HuH-7.5 (cell line): ENCODE measurements around the gene PRSS57.
"Not testable (repeated sequence)": the region's sequence is repeated elsewhere in the genome, so short reads cannot be mapped to it uniquely, and the experiment has no call there.

Experiments
- DNase-seq: peaks from one replicate; pipeline ENCODE4 v3.0.0; 2011; ENCODE audit warnings: low spot score

The PRSS57 gene

DNA sequence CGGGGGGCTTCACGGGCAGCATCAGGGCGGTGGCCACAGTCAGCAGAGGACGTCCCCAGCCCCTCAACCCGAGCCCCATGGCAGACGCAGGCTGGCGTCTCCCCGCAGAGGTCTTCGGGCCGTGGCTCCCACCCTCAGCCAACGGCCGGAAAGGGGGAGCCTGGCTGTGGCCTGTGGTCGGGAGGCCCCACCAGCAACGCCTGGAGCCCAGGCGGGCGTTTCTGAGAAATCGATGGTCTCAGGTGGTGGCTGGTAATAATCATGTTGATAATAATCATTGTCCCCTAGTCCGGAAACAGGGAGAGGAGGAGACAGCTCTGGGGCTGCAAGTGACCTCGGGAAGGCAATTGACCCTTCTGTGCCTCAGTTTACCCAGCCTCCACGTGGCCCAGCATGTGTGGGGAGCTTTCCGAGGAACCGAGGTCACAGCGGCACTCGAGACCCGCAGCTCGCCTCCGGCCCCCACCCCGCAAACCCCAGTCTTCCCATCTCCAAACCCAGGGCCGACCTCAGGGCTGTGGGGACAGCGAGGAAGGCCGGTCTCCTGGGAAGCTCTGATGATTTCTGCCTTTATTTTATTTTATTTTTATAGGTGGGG lies at the start of gene PRSS57:
Gene PRSS57, minus strand, starts transcription at position 101 of the 598 bp plus-strand sequence. Its CDS starts 22 bp downstream, at position 79.
- DNase-seq: no peak

DNA sequence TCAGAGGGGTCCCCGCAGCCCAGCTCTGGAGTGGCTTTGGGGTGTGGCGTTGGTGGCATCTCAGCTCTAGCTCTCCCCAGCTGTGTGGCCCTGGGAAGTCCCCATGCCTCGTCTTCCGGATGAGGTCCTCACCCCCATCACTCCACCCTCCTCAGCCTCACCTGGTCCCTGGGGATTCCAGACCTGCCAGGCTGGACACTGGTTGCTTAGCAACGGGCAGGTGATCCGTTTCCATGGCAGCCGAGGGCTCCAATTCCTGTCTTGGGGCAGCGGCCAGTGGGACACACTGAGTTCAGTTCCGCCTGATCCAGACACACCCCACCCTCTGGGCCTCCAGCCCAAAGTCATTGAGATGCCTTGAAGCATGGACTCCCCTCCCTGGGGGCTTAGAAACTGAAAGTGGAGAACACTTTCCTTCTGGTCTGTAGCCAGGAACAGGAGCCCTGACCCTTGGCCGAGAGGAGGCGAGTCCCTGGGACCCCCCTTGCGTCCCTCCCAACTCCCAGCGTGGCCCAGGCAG lies 48.0 kb upstream of the PRSS57 start:
- DNase-seq: no peak

DNA sequence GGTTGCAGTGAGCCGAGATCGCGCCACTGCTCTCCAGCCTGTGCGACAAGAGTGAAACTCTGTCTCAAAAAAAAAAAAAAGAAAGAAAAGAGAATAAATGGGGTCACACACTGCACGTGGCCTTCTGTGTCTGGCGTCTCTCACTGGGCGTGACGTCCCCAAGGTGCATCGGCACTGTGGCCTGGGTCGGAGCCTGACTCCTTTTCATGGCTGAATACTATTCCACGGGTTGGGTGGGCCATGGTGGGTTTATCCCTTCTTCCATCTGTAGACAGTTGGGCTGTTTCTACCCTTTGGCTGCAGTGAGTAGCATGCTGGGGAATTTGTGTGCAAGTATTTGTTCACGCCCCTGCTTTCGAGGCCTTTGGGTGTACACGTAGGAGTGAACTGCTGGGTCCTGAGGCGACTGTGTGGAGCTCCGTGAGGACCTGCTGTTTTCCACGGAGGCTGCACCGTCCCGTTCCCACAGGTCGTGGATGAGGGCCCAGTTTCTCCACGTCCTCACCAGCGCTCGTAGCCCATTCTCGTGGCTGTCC lies 47.4 kb upstream of the PRSS57 start:
- DNase-seq: no peak

GRCh38 chr19:741506-742131 lies 46.4 kb upstream of the PRSS57 start:
- DNase-seq: peak; percentile 82

- DNase-seq: not testable (repeated sequence)
Observed at GRCh38 chr19:740816-741505, 45.7 kb upstream of the PRSS57 start.

- no peak for DNase-seq
Observed at GRCh38 chr19:739998-740715, 44.9 kb upstream of the PRSS57 start.

- DNase-seq: peak; percentile 100
Observed at GRCh38 chr19:738509-739128, 43.4 kb upstream of the PRSS57 start.

DNA sequence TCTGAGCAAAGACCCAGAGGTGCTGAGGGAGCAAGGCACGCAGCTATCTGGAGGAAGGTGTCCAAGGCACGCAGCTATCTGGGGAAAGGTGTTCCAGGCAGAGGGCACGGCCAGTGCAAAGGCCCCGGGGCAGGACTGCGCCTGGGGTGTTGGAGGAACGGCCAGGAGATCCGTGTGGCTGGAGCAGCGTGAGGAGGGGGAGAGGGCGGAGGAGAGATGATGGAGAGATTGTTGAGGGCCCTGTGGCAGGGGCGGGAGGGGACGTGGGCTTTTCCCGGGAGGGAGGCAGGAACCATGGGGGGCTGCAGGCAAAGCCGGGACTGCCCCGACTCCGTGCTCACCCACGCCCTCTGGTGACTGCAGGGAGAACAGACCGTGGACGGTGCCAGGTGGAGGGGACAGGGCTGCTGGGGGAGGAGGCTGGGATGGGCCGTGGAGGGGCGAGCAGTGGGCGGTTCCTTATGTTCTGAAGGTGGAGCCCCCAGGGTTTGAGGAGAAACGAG lies 42.4 kb upstream of the PRSS57 start:
- DNase-seq: peak; percentile 98

DNA sequence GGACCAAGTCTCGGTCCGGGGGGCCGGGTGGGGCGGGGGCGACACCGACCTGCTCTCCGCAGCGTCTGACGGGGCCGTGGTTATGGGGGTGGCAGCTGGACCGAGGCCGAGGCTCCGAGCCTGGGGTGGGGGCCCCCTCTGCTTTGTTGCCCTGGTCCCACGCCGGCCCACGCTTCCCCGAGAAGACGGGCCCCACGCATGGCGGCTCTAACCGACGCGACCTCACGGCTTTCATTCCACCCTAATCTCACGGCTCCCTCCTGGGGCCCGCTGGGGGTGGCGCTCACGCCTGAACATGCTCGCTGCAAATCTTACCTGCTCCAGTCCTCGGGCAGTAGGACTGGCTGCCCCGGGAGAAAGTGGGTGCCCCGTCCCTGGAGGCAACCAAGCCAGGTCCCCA lies 40.9 kb upstream of the PRSS57 start:
- no peak for DNase-seq

GRCh38 chr19:734716-735115 lies 39.5 kb upstream of the PRSS57 start:
- DNase-seq: no peak

- no peak for DNase-seq
Observed at GRCh38 chr19:732148-733069, 37.2 kb upstream of the PRSS57 start.

DNA sequence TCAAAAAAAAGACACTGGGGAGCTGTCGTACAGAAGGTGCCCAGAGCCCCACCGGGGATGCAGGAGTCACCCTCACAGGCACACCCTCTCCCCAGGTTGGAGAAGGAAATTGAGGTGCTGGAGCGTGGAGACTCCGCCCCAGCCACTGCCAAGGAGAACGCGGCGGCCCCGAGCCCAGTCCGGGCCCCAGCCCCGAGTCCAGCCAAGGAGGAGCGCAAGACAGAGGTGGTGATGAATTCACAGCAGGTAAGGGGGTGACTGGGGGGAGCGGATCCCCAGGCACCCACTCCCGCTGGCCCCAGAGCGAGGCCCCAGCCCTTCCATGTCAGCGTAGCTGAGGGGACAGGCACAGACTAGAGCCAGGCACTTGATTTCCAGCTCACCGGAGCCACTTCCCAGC lies 35.7 kb upstream of the PRSS57 start:
- DNase-seq: no peak

GRCh38 chr19:729965-730668 lies 34.9 kb upstream of the PRSS57 start:
- DNase-seq: no peak

DNA sequence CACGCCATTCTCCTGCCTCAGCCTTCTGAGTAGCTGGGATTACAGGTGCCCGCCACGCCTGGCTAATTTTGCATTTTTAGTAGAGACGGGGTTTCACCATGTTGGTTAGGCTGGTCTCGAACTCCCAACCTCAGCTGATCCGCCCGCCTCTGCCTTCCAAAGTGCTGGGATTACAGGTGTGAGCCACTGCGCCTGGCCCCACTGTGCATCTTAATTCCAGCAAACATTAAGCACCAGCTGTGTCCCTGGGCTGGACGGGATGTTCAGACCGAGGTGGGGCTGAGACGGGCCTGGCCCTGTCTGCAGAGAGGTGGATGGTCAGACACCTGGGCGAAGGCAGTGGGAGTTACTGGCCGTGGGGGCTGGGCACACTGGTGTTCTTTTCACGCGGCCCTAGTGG lies 34.3 kb upstream of the PRSS57 start:
- not testable (repeated sequence) for DNase-seq

DNA sequence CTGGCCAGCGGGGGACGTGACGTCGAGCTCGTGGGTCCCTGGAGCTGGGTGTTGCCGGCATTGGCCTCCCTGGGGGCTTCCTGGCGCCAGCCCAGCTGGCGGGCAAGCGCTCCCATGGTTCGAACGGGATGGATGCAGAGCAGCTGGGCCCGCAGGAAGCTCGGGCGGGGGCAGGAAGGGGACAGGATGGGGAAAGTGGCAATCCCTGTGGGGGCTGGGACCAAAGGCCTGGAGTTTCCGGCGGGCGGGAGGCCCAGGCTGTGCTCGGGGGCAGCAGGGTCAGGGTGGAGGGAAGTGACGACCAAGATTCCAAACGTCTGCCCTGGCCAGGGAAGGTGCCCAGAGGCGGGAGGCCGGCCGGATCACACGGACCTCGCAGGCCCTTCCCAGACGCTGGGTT lies 32.8 kb upstream of the PRSS57 start:
- DNase-seq: no peak

GRCh38 chr19:726993-727956 lies 32.0 kb upstream of the PRSS57 start:
- no peak for DNase-seq

GRCh38 chr19:725461-726089 lies 30.3 kb upstream of the PRSS57 start:
- no peak for DNase-seq

DNA sequence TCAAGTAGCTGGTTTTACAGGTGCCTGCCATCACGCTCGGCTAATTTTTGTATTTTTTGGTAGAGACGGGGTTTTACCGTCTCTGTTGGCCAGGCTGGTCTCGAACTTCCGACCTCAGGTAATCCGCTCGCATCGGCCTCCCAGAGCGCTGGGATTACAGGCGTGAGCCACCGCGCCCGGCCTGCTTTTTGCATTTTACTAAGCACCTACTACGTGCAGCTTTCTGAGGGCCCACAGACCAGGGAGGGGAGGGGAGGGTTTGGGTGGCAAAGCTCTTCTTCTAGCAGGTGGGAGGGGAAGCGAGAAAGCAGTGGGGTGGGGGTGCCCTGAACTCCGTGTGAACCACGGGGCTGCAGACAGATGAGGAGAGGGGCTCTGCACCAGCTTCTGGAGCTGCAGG lies 28.5 kb upstream of the PRSS57 start:
- no peak for DNase-seq
